AG08395 (cell line): ENCODE measurements around the gene MEPCE.
A peak's percentile ranks its signal among the peaks of the same experiment; 100 is the strongest.
"Not testable (repeated sequence)": the region's sequence is repeated elsewhere in the genome, so short reads cannot be mapped to it uniquely, and the experiment has no call there.

Source experiments
- DNase-seq: peaks from one replicate; pipeline ENCODE4 v3.0.0; 2012; ENCODE audit warnings: mixed read lengths, low spot score

The MEPCE gene

GRCh38 chr7:100434297-100435144 lies 4.9 kb downstream of the MEPCE start:
- DNase-seq: no peak

GRCh38 chr7:100435401-100436304 lies 6.0 kb downstream of the MEPCE start:
- DNase-seq: no peak

GRCh38 chr7:100437150-100438100 lies 7.8 kb downstream of the MEPCE start:
- DNase-seq: no peak

- DNase-seq: no peak
Measured at GRCh38 chr7:100438172-100438571, 8.5 kb downstream of the MEPCE start.

- DNase-seq: not testable (repeated sequence)
Measured at GRCh38 chr7:100438731-100439130, 9.1 kb downstream of the MEPCE start.

GRCh38 chr7:100439244-100439643 lies 9.6 kb downstream of the MEPCE start:
- DNase-seq: not testable (repeated sequence)

GRCh38 chr7:100441641-100442535 lies 12.3 kb downstream of the MEPCE start:
- DNase-seq: no peak

- no peak for DNase-seq
Measured at GRCh38 chr7:100443096-100443840, 13.6 kb downstream of the MEPCE start.

- peak; percentile 69 for DNase-seq
Measured at GRCh38 chr7:100444311-100445278, 15.0 kb downstream of the MEPCE start.

- DNase-seq: peak; percentile 48
Measured at GRCh38 chr7:100446040-100446439, 16.4 kb downstream of the MEPCE start.

GRCh38 chr7:100447363-100447762 lies 17.7 kb downstream of the MEPCE start:
- not testable (repeated sequence) for DNase-seq

GRCh38 chr7:100449190-100449795 lies 19.7 kb downstream of the MEPCE start:
- DNase-seq: no peak

GRCh38 chr7:100452513-100452912 lies 22.9 kb downstream of the MEPCE start:
- DNase-seq: no peak

GRCh38 chr7:100453854-100454253 lies 24.2 kb downstream of the MEPCE start:
- DNase-seq: not testable (repeated sequence)

GRCh38 chr7:100455206-100455605 lies 25.6 kb downstream of the MEPCE start:
- no peak for DNase-seq

- no peak for DNase-seq
Measured at GRCh38 chr7:100456562-100456961, 26.9 kb downstream of the MEPCE start.

GRCh38 chr7:100457033-100457432 lies 27.4 kb downstream of the MEPCE start:
- DNase-seq: no peak

- no peak for DNase-seq
Measured at GRCh38 chr7:100464210-100464660, 34.6 kb downstream of the MEPCE start, which contains the start of gene SPACDR. TSS of gene SPACDR (minus strand) at chr7:100464260. CDS start at chr7:100464025, 235 bp downstream.
